ENCODE data around the gene UGT3A2. TPM values are rescaled to one million over a fixed set of nuclear protein-coding genes. Genes with fewer than 3 reads are reported as not detected.

UGT3A2 gene
- total and polyA plus RNA-seq, 2 of the 4 experiments (the other 2 are of a cell fraction): not detected

GRCh38 chr5:36009698-36010097 lies 57.0 kb downstream of the UGT3A2 start:
- no CpG with 5 or more reads among the region's 1 CpG for WGBS, 2 experiments (ENCODE audit: extremely low coverage in 2 of 2, insufficient read length in 1 of 2)
- Histone ChIP-seq H3K18ac (ENCODE audit: low read depth, low read length) (no peak overlapping the region), H2AK5ac (ENCODE audit: low read depth, low read length) (no peak overlapping the region), H2BK20ac (ENCODE audit: low read depth, low read length) (no peak overlapping the region), H2AFZ (replicated peaks; ENCODE audit: low read length, poor library complexity) (no peak overlapping the region), H2BK5ac (ENCODE audit: low read depth, low read length, poor library complexity, severe bottlenecking) (no peak overlapping the region), H3K56ac (ENCODE audit: extremely low read depth, insufficient read depth, low read length) (no peak overlapping the region), H3K36me3 (ENCODE audit: control insufficient read depth, insufficient read depth, low read length) (no peaks in the 10 kb centered on the region), H3K9me3 (ENCODE audit: control insufficient read depth, insufficient read depth, low read length) (no peaks in the 10 kb centered on the region; the same call in 1 of the 2 replicates), H4K20me1 (ENCODE audit: insufficient read depth, low read length) (no peaks in the 10 kb centered on the region), H2BK120ac (ENCODE audit: low read depth, low read length) (no peak overlapping the region), H2AK9ac (replicated peaks; ENCODE audit: low read depth, low read length, poor library complexity) (no peak overlapping the region), H3K23ac (ENCODE audit: low read depth, low read length) (no peak overlapping the region), H2BK15ac (ENCODE audit: low read depth, low read length) (no peak overlapping the region), H4K5ac (ENCODE audit: low read depth, low read length) (no peak overlapping the region), H3K27me3 (ENCODE audit: control insufficient read depth, insufficient read depth, low read length) (no peaks in the 10 kb centered on the region), H3K14ac (replicated peaks; ENCODE audit: low read depth, low read length) (no peak overlapping the region), H4K8ac (ENCODE audit: low read depth in 2 of 2, low read length in 2 of 2) (no peak overlapping the region), H3K9me1 (ENCODE audit: insufficient read depth, low read length) (no peaks in the 10 kb centered on the region), H3K4me1 (ENCODE audit: control insufficient read depth, insufficient read depth, low read length) (no peaks in the 10 kb centered on the region), H3K9ac (ENCODE audit: low read depth, low read length) (no peak overlapping the region), H3K4ac (ENCODE audit: low read depth, low read length) (no peak overlapping the region), H3K27ac (ENCODE audit: insufficient read depth, low read length) (no peak overlapping the region), H4K91ac (ENCODE audit: insufficient read depth, low read depth, low read length) (no peak overlapping the region), H3K79me1 (ENCODE audit: low read depth in 1 of 2, low read length in 2 of 2) (no peaks in the 10 kb centered on the region), H3K4me2 (ENCODE audit: low read depth, low read length) (no peak overlapping the region), H3K4me3 (ENCODE audit: insufficient read depth, low read depth, low read length) (no peak overlapping the region)
- dilution Hi-C loops (cut with HindIII; ENCODE audit: low sequenced_read_pairs, unreplicated experiment) (no loop called here), intact Hi-C loops (cut with micrococcal nuclease) (no loop called here), in situ Hi-C loops (cut with MboI; ENCODE audit: low sequenced_read_pairs) (no loop called here)
- POLR2A ChIA-PET (ENCODE audit: unreplicated experiment): no interaction called here
- DNase-seq (no peak), ATAC-seq (ENCODE audit: low read depth) (no peak)
- BruUV-seq (replicated peaks): no TSS peak
- TF ChIP-seq FOS (IDR thresholded peaks at IDR 0.05; ENCODE audit: low read depth, low read length) (no peak), MXI1 (IDR thresholded peaks at IDR 0.05; ENCODE audit: borderline replicate concordance, low read depth, low read length) (no peak), POLR2A (IDR thresholded peaks at IDR 0.05; ENCODE audit: low read depth, low read length) (no peak), USF2 (IDR thresholded peaks at IDR 0.05; ENCODE audit: low read depth, low read length) (no peak), BHLHE40 (IDR thresholded peaks at IDR 0.05; ENCODE audit: low read depth, low read length) (no peak), SMC3 (IDR thresholded peaks at IDR 0.05; ENCODE audit: low read depth, low read length) (no peak), MAZ (IDR thresholded peaks at IDR 0.05; ENCODE audit: borderline replicate concordance, low read depth, low read length) (no peak), RCOR1 (IDR thresholded peaks at IDR 0.05; ENCODE audit: insufficient replicate concordance, low read length) (no peak), RFX5 (IDR thresholded peaks at IDR 0.05; ENCODE audit: low read depth, low read length) (no peak), CEBPB (IDR thresholded peaks at IDR 0.05; ENCODE audit: low read depth, low read length) (no peak), CHD1 (IDR thresholded peaks at IDR 0.05; ENCODE audit: low read depth, low read length) (no peak), NFE2L2 (IDR thresholded peaks at IDR 0.05; ENCODE audit: low read depth, low read length) (no peak), CTCF (conservative IDR thresholded peaks at IDR 0.05; ENCODE audit: low read depth, low read length) (no peak)
- CTCF ChIA-PET: no interaction called here
